NOMO-1 treated with dmso at 0.1 percent for 144 hours (cell line): ENCODE measurements around the gene POLK.
"Not testable (repeated sequence)": the region's sequence is repeated elsewhere in the genome, so short reads cannot be mapped to it uniquely, and the experiment has no call there.

Experiments
- DNase-seq: peaks from one replicate; lab custom pipeline; 2025; ENCODE audit not compliant: unreplicated experiment; lab: John Stamatoyannopoulos, UW

The POLK gene

GRCh38 chr5:75547812-75548211, 36.1 kb downstream of the POLK start:
- no peak for DNase-seq

GRCh38 chr5:75550597-75550996, 38.9 kb downstream of the POLK start:
- no peak for DNase-seq

GRCh38 chr5:75551471-75551870, 39.8 kb downstream of the POLK start:
- DNase-seq, result no peak

- no peak for DNase-seq
These were observed 41.1 kb downstream of the POLK start for GRCh38 chr5:75552764-75553163.

DNA sequence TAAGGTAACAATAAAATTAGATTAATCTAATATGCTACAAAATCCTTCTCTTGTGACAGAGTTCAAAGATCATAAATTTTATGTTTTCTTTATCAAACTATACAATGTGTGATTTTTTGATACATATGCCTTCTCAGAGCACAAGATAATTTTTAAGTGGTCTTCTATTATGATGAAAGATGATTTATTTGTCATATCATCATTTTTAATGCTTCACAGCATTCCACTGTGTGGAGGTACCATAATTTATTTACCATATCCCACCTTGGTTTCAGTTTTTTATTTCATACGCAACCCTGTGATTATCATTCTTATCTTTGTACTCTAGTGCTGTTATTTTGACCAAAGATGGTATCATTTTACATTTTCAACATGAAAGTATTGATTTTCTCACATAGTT, 41.7 kb downstream of the POLK start:
- no peak for DNase-seq

DNA sequence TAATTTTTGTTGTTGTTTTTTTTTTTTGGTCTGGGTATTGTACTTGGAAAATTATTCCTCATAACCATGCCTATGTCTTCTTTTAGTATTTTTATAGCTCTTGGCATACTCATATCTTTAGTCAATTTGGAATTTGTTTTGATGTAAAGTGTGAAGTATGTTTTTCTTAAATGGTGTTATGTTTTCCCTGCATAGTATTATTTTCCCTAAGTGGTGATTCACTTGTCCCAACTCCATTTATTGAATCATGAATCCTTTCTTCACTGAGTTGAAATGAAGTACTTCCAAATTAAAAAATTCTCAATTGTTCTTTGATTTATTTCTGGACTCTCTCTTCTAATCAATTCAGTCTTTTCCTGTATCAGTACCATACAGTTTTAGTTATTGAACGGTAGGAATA, 46.5 kb downstream of the POLK start:
- DNase-seq, result no peak

- DNase-seq, result peak; percentile 70
These were observed 47.4 kb downstream of the POLK start for GRCh38 chr5:75558981-75559632.

- not testable (repeated sequence) for DNase-seq
These were observed 49.0 kb downstream of the POLK start for GRCh38 chr5:75560655-75561054.

DNA sequence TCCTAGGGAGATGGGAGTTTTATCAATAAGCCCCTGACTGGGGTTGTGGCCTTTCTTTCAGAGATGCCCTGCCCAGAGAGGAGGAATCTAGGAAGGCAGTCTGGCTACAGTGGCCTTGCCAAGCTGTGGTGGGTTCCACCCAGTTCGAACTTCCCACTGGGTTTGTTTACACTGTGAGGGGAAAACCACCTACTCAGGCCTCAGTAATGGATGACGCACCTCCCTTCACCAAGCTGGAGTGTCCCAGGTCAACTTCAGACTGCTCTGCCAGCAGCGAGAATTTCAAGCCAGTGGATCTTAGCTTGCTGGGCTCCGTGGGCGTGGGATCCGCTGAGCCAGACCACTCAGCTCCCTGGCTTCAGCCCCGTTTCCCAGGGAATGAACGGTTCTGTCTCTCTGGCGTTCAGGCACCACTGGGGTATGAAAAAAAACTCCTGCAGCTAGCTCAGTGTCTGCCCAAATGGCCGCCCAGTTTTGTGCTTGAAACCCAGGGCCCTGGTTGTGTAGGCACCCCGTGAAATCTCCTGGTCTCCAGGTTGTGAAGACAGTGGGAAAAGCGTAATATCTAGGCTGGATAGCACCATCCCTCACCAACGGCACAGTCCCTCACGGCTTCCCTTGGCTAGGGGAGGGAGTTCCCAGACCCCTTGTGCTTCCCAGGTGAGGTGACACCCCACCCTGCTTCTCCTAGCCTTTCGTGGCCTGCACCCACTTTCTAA, 54.5 kb downstream of the POLK start:
- DNase-seq, result not testable (repeated sequence)

DNA sequence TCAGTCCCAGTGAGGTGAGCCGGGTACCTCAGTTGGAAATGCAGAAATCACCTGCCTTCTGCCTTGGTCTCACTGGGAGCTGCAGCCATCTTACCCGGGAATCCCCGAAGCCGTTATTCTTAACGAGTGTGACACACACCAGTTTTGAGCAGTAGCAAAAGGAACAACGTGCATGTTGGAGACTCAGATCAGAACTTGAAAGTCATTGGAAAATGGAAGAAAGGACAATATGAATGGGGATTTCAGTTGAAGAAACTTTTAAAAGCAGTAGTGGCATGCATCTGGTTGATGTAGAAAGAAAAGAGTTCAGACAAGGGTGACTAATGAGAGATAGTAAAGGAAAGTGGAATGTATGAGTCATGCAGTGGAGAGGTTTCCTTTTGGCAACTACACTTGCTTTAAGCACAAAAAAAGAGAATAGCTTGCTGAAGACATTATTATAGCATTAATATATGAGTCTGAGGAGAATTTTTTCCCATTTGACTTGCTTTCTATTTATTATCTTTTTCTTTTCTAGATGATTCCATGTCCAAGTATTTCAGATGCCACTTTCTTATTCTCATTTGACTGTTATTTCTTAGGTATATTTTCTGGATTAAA, 55.1 kb downstream of the POLK start:
- peak; percentile 45 for DNase-seq

DNA sequence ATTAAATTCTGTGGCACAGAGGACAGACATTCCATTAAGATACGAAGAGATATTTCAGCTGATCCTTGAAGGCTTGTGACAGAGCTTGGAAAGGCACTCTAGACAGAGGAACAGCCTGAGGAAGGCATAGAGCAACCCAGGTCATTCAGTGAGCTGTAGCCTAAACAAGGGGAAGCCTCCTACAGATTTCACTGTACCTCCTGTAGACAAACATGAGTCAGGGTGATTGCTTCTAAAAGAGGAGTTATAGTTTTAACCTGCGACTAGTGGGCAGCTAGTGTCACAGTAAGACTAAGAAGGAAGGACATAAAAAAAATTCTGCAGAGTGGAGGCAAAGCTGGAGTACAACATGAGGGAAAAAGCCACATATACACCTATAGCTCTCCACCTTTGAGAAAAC, 56.0 kb downstream of the POLK start:
- DNase-seq, result no peak

- DNase-seq, result no peak
These were observed 56.5 kb downstream of the POLK start for GRCh38 chr5:75568202-75568601.

DNA sequence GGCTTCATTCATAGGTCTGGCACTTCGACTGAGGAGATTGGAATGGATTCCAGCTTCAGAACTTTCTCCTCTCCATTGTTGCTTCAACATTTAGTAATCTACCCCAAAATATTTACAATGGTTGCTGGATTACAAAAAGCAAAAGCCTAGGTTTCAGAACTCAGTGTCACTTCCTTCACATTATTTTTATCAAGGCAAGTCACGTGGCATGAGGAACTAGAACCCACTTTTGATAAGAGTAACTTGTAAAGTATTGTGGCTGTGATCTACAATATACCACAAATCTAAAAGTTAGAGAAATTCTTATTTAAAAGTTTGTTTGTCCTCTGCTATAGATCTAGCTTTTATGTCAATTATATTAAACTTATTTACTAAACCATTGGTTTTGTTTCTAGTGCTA, 59.9 kb downstream of the POLK start:
- DNase-seq, result no peak

DNA sequence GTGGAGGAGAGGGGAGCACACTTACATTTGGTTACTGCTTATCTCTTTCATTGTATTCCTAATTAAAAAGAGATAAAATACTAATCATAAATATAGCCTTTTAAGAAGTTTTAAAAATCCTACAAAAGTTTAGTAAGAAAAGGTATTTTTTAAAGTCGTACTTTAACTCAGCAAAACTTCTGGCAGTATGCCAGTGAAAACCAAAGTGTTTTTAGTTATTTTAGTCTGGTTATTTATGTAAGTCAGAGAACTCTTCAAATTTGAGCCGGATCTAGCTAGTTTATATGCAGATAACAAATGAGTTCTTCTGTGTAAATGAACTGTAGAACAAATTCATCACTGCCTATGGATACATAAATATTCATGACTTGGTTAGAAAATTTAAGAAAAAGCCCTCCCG, 63.1 kb downstream of the POLK start:
- no peak for DNase-seq

DNA sequence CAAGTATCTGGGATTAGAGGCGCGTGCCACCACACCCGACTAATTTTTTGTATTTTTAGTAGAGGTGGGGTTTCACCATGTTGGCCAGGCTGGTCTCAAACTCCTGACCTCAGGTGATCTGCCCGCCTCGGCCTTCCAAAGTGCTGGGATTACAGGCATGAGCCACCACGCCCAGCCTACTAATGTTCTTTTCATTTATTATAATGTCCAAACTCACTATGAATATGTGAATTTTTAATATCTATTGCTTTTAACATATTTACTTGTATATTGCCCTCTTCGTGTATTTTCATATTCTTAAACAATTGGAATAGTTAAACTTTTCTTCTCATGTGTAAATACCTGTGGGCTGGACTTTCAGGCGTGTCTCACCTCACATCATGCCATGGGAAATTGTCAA, 66.6 kb downstream of the POLK start:
- not testable (repeated sequence) for DNase-seq

DNA sequence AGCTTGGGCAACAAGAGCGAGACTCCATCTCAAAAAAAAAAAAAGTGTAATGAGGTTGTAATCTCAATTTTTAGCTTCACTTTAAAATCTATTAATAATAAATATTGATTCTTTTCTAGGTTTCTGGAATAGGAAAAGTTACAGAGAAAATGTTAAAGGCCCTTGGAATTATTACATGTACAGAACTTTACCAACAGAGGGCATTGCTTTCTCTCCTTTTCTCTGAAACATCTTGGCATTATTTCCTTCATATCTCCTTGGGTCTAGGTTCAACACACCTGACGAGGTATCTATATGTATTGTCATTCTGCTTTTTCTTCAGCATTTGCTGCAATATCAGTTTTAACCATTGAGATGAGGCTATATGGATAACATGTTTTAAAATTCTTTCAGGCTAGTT, 73.0 kb downstream of the POLK start:
- no peak for DNase-seq

- no peak for DNase-seq
These were observed 77.0 kb downstream of the POLK start for GRCh38 chr5:75588666-75589065.

GRCh38 chr5:75600535-75600934, 88.8 kb downstream of the POLK start:
- DNase-seq, result no peak

DNA sequence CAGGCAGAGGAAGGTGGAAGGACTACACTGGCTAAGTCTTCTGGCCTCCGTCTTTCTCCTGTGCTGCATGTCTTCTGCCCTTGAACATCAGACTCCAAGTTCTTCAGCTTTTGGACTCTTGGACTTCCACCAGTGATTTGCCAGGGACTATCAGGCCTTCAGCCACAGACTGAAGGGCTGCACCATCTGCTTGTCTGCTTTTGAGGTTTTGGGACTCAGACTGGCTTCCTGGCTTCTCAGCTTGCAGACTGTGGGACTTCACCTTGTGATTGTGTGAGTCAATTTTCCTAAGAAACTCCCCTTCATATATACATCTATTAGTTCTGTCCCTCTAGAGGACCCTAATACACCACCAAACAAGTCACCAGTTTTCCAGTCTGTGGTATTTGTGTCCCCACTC, 89.9 kb downstream of the POLK start:
- no peak for DNase-seq

DNA sequence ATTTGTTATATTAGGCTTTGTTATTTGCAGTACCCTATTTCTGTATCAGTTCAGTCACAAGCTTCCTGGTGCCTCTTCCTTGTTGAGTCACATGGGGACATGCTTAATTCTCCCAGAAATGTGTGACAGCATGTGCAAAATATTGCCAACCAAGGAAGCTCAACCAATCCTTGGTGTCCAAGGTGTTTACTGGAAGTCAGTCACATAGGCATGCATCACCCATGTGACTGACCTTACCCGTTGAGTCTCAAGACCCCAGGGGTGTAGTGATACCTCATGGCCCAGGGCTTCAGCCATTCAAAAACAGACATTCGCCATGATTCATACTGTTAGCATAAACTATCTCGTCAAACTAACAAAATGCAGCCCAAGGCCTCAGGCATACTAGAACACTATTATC, 90.3 kb downstream of the POLK start:
- DNase-seq, result no peak

DNA sequence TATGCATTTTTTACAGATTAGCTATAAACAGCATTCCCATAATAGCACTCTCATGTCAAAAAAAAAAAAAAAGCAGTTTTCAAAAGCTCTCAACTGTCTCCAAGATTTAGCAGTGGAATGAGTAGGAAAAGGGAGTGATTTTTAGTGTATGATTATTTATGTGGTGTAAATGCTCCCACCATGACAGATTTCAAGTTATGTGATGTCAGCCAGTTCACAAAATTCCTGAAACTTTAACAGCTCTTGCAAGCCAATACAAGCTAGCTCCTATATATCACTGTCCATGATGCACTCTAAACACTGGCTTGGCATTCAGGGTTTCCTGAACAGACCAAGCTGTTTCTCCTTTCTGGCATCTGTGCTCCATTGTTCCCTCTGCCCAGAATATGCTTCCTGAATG, 91.7 kb downstream of the POLK start:
- DNase-seq, result no peak

GRCh38 chr5:75603821-75604220, 92.1 kb downstream of the POLK start:
- DNase-seq, result no peak
